Left renal pelvis (tissue), 4 donors: ENCODE results near the gene GNLY. TPM values are rescaled to one million over a fixed set of nuclear protein-coding genes. Genes with fewer than 3 reads are reported as not detected.

Experiments
- DNase-seq, 4 donors: peaks; one replicate each; pipeline ENCODE4 v3.0.0-alpha.2; 2013; ENCODE audit warnings: low read depth in 4 of 4, low spot score in 3 of 4
- polyA plus RNA-seq, 4 donors: library from polyadenylated mRNA; unstranded; fragments of 120-200 nt; gene quantifications; one replicate each; pipeline ENCODE4 v1.2.1, GENCODE V29; 2013; ENCODE audit not compliant: insufficient read length in 4 of 4

The GNLY gene
- polyA plus RNA-seq, 4 donors: 0.36 to 3.2 (median 0.49) TPM

GRCh38 chr2:85741211-85741832 is 47.2 kb downstream of the GNLY start:
- no peak for DNase-seq

- no peak for DNase-seq
Observed at GRCh38 chr2:85741833-85742455, 47.8 kb downstream of the GNLY start.

GRCh38 chr2:85743304-85743978 is 49.3 kb downstream of the GNLY start:
- no peak for DNase-seq

- no peak for DNase-seq
Observed at GRCh38 chr2:85744055-85744454, 49.9 kb downstream of the GNLY start.

GRCh38 chr2:85744741-85745601 is 50.8 kb downstream of the GNLY start:
- no peak for DNase-seq

GRCh38 chr2:85745619-85746018 is 51.5 kb downstream of the GNLY start:
- no peak for DNase-seq

GRCh38 chr2:85746321-85747004 is 52.3 kb downstream of the GNLY start:
- no peak for DNase-seq

- DNase-seq: no peak
Observed at GRCh38 chr2:85747441-85747840, 53.3 kb downstream of the GNLY start.

- no peak for DNase-seq
Observed at GRCh38 chr2:85748039-85748734, 54.0 kb downstream of the GNLY start.

Other genes with a start within 250 kb of the GNLY start
- 100 to 1,000 TPM; 194 to 394 (median 345) TPM for gene MAT2A, start 155.2 kb upstream of the GNLY start, polyA plus RNA-seq
- gene GGCX, start 132.9 kb upstream of the GNLY start, polyA plus RNA-seq: 10 to 100 TPM; 33.7 to 42.4 (median 39.7) TPM
- gene VAMP8, start 116.8 kb upstream of the GNLY start, polyA plus RNA-seq: 100 to 1,000 TPM in 1 of 4 donors, 10 to 100 TPM in 3; 18.8 to 103 (median 92.4) TPM
- gene VAMP5, start 109.9 kb upstream of the GNLY start, polyA plus RNA-seq: 10 to 100 TPM; 21.7 to 41.4 (median 35.7) TPM
- gene RNF181, start 98.6 kb upstream of the GNLY start, polyA plus RNA-seq: 100 to 1,000 TPM in 3 of 4 donors, 10 to 100 TPM in 1; 72.7 to 135 (median 132) TPM
- gene TMEM150A, start 91.7 kb upstream of the GNLY start, polyA plus RNA-seq: 10 to 100 TPM; 14.9 to 39.7 (median 33.3) TPM
- 10 to 100 TPM; 53.1 to 78.6 (median 55.7) TPM for gene C2orf68, start 82.3 kb upstream of the GNLY start, polyA plus RNA-seq
- 10 to 100 TPM; 41.7 to 77.3 (median 69.5) TPM for gene USP39, start 78.2 kb upstream of the GNLY start, polyA plus RNA-seq
- 1 to 10 TPM in 2 of 4 donors, under 1 TPM in 2; 0.05 to 3.4 (median 0.69) TPM for gene SFTPB, start 26.2 kb upstream of the GNLY start, polyA plus RNA-seq
- gene ATOH8, start 59.6 kb downstream of the GNLY start, polyA plus RNA-seq: 10 to 100 TPM; 13.6 to 15.6 (median 14.5) TPM
- gene ST3GAL5, start 194.6 kb downstream of the GNLY start, polyA plus RNA-seq: 10 to 100 TPM; 12.5 to 19.7 (median 13.0) TPM